Adipose tissue (tissue), 3 donors: ENCODE data around the gene MAST4. TPM values are rescaled to one million over a fixed set of nuclear protein-coding genes. Genes with fewer than 3 reads are reported as not detected.

Experiments
- H3K27ac ChIP-seq: one replicate; pipeline ENCODE4 v1.5.1; 2013; ENCODE audit warnings: low read depth, low read length
- WGBS, 3 donors: extraction: QIAGEN DNeasy Blood & Tissue Kit; methylation state at CpG; one replicate each; pipeline ENCODE4 v1.1.7; 2013; 5-methylcytosine and 5-hydroxymethylcytosine counted together
- polyA plus RNA-seq, 3 donors: library from polyadenylated mRNA; stranded (reverse); fragments of 200-250 nt; gene quantifications; one replicate each; pipeline ENCODE4 v1.2.3, GENCODE V29; 2013
- donor health status: healthy with polysubstance abuse.
- donor health status: Bipolar disorder and iron deficiency.
- donor health status: healthy.

MAST4 gene
- polyA plus RNA-seq, result 10 to 100 TPM in 2 of 3 donors, 1 to 10 TPM in 1; 2.7 to 16.6 (median 11.8) TPM

DNA sequence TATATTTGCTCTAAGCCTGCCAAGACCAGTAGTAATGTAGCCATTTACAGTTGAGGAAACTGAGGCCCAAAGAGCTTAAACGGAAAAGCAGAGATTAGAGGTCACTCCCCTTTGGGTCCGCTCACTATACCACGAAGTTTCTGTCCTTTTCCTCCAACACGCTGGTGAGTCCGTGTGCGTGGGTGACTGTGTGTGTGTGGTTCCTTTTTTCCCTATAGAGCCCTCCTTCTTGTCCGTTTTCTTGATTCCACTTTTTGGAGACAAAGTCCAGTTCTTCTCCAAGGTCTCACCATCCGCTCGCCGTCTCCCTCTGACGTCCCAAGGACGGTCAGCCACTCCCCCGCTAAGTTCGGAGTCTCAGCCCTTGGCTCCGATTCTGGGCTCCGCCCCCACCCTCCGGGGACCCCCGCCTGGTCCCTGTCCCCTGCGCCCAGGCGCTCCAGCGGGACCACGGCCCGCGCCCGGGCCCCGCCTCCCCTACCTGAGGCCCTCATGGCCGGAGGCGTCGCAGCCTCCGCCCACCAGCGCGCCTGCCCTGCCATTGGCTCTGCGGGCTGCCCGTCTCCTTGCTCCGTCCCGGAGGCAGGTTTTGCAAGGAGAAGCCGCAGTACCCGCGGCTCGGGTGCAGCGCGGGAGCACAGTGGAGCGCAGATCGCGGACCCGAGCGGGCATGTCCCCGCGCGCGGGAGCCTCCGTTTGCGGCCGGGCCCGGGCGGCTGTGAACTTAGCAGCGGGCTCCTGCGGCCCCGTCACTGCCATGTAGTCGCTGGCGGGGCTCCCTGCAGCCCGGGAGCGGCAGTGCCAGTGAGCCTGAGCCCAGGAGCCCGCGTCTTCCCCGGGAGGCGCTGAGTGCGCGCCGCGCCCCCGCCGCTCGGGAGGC, at the start of gene MAST4:
Gene MAST4 (plus strand): TSS at position 638 of the 880 bp plus-strand sequence. CDS start 263 bp downstream, outside the sequence.
- 1 to 2% (median 1%) methylated on average over 63 to 74 of the region's 74 CpGs for WGBS, 3 donors

DNA sequence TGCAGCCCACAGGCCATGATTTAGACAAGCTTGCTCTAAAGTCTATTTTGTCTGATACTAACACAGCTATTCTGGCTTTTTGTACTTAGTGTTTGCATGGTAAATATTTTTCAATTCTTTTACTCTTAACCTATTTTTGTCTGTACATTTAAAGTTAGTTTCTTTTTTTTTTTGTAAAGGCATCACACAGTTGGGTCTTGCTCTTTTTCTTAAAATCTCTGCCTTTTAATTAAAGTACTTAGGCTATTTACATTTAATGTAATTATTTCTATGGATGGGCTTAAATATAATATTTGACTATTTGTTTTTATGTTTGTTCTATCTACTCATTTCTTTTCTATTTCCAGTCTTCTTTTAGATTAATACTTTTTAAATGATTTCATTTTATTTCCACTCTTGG, 49.7 kb upstream of the MAST4 start:
- no peak overlapping the region for H3K27ac ChIP-seq

More for the DNA sequence above, at the start of gene MAST4:
- no peak within 1 kb of the TSS for H3K27ac ChIP-seq

DNA sequence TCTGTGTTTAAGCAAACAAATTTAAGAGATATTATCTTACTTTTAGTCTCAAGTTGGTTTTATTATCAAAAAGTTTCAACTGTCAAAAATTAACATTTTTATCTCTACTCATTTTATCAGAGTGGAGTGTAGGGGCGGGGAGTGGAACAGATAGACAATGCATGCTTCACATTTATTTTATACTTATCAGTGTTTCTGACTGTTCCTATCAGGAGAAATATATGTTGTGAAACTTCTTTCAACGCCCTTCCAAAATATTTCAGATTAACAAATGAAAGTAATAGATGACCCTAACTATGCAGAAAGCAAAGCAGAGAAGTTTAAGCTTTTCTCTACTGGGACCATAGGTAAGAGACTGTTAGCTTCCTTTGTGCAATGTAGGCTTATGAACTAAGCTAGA, 44.9 kb upstream of the MAST4 start:
- no peak overlapping the region for H3K27ac ChIP-seq
- 48 to 68% (median 62%) methylated on average over 2 of the region's 2 CpGs for WGBS, 3 donors

DNA sequence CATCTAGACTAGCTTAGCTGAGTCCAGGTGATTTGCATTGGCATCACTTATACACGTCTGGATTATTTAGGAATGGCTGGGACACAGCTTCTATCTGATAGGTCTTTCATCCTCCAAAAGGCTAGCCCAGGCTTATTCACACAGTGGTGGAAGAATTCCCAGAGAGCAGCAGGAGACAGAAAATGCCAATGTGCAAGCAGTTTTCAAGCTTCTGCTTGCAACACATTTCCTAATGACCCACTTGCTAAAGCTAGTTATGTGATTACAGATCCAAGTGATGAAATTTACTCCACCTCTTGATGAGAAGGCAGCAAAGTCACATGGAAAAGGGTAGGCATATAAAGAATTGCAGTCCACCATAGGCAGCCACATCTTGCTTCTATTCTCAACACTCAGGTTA, 44.2 kb upstream of the MAST4 start:
- WGBS, 3 donors, result 65 to 78% (median 69%) methylated on average over 1 of the region's 1 CpG
- H3K27ac ChIP-seq, result no peak overlapping the region

DNA sequence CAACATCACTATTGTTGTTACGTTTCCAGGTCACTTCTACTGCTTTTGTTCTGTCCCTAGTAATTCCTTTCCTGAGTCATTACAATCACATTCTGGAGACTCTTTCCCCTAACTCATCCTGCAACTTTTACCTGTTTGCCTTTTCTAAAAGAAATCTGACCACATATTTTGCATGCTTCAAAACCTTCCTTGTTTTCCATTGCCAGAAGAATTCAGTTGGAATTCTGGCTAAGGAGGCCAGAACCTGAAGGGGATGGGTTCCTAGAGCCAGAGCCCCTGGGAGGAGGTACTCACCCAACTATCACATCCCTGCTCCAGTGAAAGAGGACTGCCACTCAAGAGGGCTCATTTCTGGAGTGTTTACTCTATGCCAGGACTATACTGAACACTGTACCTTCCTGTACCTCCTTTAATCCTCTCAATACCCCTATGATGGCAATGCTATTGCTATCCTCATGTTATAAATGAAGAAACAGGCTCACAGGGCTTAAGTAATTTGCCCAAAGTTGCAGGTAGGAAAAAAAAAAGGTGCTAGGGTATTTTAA, 42.8 kb upstream of the MAST4 start:
- 73 to 82% (median 77%) methylated on average over 1 of the region's 1 CpG for WGBS, 3 donors

DNA sequence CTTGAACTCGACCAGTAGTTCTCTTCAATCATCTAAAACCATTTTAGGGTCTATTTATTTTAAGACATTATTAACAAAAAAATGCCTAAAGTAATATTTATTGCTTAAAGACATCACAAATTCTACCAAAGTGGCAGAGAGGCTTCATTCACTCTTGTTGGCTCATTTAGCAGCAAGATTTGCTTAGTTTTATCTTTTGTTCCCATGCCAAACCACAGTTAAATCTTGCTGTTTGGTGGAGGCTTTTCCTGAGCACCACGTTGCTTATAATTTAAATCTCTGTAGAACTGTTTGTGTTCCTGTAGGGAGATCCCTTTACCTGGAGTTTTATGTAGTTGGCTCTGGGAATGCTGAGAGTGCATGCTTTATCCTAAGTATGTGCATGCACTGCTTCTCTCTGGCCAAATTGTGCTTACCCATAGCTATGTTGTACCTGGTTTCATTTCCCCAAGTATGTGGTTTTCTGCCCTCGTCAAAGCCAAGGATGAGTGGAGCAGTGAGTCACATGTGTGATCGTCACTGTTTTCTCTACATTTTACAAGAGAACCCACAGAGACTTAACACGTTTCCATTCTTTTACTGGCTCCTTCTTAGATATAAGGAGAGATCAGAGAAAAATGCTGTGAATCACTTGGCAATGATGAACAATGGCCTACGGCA, 42.1 kb upstream of the MAST4 start:
- H3K27ac ChIP-seq, result no peak overlapping the region
- WGBS, 3 donors, result 52 to 62% (median 60%) methylated on average over 6 of the region's 6 CpGs

More for the DNA sequence above, 42.8 kb upstream of the MAST4 start:
- H3K27ac ChIP-seq, result no peak overlapping the region

DNA sequence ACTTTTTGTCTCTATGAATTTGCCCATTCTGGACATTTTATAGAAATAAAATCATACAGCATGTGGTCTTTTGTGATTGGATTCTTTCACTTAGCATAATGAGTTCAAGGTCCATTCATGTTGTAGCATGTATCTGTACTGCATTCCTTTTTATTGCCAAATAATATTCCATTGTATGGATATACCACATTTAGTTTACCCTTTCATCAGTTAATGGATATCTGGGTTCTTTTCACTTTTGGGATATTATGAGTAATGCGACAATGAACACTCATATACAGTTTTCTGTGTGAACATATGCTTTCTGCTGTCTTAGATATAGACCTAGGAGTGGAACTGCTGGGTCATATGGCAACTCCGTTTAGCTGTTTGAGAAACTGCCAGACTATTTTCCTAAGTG, 41.3 kb upstream of the MAST4 start:
- WGBS, 3 donors, result 88 to 92% (median 92%) methylated on average over 2 of the region's 2 CpGs
- no peak overlapping the region for H3K27ac ChIP-seq

DNA sequence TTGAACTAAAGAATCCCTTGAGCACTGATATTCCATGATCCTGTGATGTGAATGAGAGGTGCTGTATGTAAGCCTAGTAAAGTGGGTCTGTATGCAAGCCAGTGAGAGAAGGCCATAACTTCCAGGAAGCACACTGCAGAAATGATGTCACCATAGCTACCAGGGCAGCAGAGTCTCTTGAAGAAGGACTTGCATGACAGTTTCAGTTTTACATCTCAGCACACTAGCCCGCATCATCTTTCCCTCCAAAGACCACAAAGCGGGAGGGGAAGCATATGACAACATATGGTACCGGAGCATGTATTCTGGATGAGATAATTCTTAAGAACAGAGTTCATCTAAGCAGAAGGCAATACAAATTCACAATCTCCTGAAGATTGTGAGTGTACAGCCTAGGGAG, 37.6 kb upstream of the MAST4 start:
- WGBS, 3 donors, result 67 to 88% (median 77%) methylated on average over 3 of the region's 3 CpGs
- no peak overlapping the region for H3K27ac ChIP-seq

DNA sequence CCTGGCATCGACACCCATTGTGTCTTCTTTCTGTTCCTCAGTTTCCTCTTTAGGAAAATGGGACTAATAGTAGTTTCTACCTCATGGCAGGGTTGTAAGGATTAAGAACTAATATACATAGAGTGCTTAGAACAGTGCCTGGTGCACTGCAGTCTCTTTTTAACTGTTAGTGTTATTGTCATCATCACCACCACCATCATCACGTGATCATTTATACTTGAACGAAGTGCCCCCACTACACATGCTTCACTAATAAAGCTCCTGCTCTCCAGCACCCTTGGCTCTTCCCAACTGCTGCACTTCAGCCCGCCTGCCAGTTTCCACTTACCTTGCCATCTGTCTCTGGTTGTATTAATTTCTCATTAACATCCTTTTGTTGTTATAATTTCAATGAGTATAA, 35.8 kb upstream of the MAST4 start:
- no peak overlapping the region for H3K27ac ChIP-seq
- WGBS, 3 donors, result 77 to 89% (median 88%) methylated on average over 4 of the region's 4 CpGs

DNA sequence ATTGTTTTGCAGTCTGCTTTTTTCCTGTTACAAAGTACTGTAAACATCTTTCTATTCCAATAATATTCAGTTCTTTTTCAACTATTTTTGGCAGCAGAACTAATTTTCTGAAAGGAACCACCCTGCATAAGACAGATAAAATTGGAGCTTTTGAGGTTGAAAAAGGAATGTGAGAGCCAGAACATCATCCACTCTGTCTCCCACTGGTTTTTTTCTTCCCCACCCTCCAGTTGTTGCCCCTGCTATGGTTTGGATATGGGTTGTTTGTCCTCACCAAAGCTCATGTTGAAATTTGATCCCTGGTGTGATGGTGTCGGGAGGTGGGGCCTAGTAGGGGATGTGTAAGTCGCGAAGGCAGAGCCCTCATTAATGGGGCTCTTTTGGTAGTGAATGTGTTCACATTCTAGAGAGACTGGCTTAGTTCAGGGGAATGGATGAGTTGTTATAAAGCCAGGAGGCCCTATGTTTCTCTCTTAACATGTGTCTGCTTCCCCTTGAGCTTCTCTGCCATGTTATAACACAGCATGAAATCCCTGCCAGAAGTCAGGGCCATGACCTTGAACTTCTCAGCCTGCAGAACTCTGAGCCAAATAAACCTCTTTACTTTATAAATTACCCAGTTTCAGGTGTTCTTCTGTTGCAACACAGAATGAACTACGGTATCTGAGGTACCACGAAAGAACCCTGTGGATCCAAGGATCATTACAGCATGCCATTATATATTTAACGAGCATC, 34.8 kb upstream of the MAST4 start:
- WGBS, 3 donors, result 74 to 84% (median 80%) methylated on average over 6 of the region's 6 CpGs
- H3K27ac ChIP-seq, result no peak overlapping the region

DNA sequence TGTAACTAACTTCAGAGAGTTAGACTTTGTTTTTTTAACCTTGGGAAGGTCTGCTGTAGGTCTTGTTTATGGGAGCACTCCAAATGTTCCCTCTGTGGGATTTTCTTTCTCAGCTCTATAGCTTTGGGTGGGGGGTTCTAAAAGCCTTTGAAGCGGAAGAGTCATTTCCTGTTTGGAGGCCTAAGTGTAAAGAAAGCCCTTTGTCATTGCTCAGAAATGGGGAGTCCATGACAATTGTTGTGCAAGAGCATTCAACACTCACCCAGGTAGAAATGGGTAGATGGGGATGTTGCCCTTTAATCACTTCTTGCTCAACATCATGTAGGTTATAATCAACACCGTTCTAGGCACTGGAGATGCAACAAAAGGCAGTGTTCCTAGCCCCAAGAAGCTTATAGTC, 30.3 kb upstream of the MAST4 start:
- 74 to 98% (median 74%) methylated on average over 2 of the region's 2 CpGs for WGBS, 3 donors
- no peak overlapping the region for H3K27ac ChIP-seq

DNA sequence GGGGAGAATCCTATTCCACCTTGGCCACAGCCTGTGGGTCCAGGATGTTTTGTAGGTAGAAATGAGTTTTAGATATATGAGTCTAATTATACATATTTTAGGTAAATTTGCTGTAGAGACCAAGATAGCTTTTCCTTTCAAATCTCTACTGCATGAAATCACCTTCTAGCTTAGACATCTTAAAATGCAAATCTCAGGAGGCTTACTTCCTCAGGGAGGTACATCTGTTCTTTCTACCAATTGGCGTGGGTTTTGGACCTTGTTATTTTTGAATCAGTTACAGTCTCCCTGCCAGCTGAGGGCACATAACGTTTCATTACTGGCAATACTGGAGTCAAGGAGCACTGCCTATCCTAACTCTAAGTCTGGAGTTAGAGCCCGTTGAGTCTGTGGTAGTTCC, 28.7 kb upstream of the MAST4 start:
- WGBS, 3 donors, result 72 to 82% (median 75%) methylated on average over 3 of the region's 3 CpGs
- no peak overlapping the region for H3K27ac ChIP-seq

DNA sequence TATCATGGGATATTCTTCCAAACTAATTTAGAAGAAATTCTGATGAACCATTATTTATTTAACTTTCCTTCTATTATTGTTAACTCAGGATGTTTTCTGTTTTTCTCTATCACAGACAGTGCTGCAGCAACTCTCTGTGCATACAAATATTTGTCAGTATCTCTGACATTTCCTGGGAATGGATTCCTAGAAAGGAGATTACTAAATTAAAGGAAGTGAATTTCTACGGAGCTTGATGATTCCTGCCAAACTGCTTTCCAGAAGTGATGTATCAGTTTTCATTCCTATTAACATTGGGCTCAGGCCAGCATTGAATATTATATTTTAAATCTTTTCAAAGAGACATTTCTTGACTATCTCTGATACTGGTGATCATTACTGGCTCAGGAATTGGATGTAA, 26.0 kb upstream of the MAST4 start:
- WGBS, 3 donors, result 21 to 33% (median 23%) methylated on average over 1 of the region's 1 CpG
- H3K27ac ChIP-seq, result no peak overlapping the region

DNA sequence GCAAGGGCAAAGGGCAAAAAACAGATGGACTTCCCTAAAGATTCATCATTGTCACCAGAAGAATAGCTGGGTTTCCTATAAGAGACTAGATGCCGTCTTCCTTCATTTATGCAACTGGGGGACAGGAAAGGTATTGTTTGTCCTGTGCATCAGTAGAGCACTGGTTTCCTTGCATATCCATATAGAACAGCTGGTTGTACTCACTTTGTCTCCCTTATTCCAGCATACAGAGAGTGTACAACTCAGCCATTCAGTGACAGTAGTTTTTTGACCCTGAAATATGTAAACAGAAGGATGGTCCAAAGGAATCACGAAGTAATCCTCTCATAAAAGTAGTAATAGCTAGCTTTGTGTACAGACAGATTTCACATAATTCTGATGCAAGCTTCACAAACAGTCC, 22.5 kb upstream of the MAST4 start:
- 38 to 59% (median 50%) methylated on average over 2 of the region's 2 CpGs for WGBS, 3 donors
- no peak overlapping the region for H3K27ac ChIP-seq

DNA sequence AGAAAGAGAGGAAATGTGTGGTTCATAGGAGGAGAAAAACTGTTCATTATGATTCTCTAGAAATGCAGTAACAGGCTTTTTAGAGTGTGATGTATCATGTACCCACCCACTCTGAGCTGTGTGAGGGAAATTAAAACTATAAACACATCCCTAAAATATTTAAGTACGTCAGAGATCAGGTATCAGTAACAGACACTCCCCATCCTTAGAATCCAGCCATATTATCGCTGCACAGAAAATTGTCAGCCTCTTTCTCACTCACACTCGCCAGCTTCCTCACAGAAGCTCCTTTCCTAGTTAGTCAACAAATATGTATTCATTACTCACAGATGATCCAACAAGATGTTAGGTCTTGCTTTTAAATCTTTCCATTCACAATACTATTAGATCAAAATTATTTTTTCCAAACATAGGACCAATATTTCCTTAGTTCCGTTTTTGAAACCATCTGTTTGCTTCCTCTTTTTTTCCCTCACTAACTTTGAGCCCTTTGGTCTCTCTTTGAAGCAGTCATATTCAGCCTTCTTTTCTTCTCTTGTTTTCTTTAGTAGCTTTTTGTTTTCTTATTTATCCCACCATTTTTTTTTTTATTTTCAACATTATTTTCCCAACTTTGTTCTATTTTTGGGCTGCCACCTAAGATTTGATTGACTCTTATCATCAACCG, 13.6 kb upstream of the MAST4 start:
- 53 to 68% (median 55%) methylated on average over 5 of the region's 5 CpGs for WGBS, 3 donors
- no peak overlapping the region for H3K27ac ChIP-seq

DNA sequence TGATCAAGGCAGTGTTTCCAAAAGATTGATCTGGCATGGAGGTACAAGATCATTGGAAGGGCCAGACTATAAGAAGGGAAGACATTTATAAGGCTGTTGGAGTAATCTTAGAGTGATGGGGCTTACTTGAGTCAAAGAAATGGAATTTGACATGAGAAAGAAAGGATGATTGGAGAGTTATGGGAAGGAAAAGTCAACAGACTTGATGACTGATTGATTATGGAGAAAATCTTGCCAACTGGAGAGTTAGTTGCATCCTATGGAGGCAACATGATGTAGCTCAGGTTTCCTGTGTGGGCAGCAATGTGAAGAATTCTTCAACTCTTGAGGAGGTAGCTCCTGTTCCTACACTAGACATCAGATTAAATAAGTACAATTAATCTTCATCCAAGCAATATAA, 10.9 kb upstream of the MAST4 start:
- no peak overlapping the region for H3K27ac ChIP-seq

DNA sequence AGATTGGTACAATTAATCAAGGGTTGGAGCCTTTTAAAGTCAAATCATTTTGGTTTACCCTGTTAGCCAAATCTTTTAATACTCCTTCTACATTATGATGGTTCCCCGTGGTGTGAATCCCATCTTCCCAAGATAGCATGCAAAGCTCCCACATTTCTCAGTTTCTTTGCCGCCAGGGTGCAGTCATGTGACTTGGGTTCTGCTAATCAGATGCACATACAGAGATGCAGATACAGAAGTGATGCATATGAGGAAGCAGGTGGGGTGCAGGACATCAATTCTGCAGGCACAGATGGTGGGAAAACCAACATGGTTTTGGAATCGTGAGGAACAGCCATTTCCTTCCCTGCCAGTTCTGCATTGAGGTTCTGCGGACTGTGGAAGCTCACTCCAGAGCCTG, 8.4 kb upstream of the MAST4 start:
- WGBS, 3 donors, result 87 to 91% (median 88%) methylated on average over 4 of the region's 4 CpGs

DNA sequence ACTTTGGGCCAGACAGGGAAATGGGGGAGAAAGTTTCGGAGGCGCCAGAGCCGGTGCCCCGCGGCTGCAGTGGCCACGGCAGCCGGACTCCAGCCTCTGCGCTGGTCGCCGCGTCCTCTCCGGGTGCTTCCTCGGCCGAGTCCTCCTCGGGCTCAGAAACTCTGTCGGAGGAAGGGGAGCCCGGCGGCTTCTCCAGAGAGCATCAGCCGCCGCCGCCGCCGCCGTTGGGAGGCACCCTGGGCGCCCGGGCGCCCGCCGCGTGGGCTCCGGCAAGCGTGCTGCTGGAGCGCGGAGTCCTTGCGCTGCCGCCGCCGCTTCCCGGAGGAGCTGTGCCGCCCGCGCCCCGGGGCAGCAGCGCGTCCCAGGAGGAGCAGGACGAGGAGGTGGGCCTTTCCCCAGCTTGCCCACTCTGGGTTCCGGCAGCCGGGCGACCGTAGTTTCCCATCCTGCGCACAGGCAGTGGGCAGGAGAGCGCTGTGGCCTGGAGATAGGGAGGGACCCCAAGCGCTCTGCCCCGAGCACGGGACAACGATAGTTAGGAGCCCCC, 516 bp downstream of the MAST4 start:
- H3K27ac ChIP-seq, result no peak overlapping the region
- 0% methylated on average over 39 to 56 of the region's 56 CpGs for WGBS, 3 donors

More for the DNA sequence above, 8.4 kb upstream of the MAST4 start:
- H3K27ac ChIP-seq, result no peak overlapping the region
